RWPE1 (cell line): ENCODE data around the gene BAHCC1.
A peak's percentile ranks its signal among the peaks of the same experiment; 100 is the strongest.

Experiments used
- CTCF ChIA-PET: fragments of 350-600 bp; sonication (Branson Sonifier 250); formaldehyde crosslinking; extraction: SDS; loops from one replicate; lab custom pipeline; 2021; lab: Yijun Ruan, JAX
- POLR2A ChIA-PET: fragments of 400-600 bp; formaldehyde crosslinking; extraction: SDS; loops from one replicate; lab custom pipeline; 2020; ENCODE audit warnings: antibody characterized with exemption; ENCODE audit not compliant: low non-redundant PET; lab: Yijun Ruan, JAX
- DNase-seq: peaks from one replicate; pipeline ENCODE4 v3.0.0; 2012; ENCODE audit warnings: low spot score
- H3K27ac ChIP-seq: fragments of 450-650 bp; 2 replicates; pipeline ENCODE4 v1.5.1; 2017
- TF ChIP-seq, protein P1 (sequence below): fragments of 450-650 bp; conservative IDR thresholded peaks from 2 replicates; pipeline ENCODE4 v1.5.1; 2017; ENCODE audit warnings: low read depth, mild to moderate bottlenecking

The BAHCC1 gene

DNA sequence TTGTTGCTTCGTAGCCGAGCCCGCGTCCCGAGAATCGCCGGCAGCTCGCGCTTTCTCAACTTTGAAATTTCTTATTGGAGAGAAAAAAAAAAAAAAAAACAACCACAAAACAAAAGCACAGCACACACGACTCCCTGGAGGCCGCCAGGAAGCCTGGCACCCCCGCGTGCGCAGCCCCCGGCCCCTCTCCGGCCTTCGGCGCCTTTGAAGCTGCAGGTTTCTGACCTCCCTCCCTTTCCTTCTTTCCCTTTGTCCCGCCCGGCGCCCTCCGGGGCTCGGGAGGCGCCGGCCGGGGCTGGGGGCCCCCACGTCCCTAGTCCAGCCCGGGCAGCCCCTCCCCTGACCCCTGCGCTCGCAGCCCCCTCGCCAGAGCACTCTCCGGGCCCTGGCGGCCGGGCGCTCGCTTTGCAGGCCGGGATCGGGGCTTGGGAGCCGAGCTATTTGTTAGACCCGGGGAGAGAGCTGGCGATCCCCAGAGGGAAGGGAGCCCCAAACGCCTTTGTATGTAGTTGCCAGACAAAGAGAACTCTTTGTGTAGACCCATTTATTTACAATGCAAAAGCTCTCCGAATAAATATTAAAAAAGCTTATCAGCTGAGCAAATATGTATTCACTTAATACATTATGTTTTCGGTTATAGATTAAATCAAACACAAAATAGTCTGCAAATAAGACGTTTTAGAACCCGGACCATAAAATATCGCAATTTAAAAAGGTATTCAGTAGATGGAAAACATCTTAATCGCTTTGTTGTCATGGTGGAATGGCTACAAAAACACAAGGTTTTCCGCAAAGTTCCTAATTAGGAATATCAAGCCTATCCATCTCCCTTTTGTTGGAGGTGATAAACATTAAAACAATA, 2.3 kb downstream of the BAHCC1 start:
- TF ChIP-seq, protein P1, sequence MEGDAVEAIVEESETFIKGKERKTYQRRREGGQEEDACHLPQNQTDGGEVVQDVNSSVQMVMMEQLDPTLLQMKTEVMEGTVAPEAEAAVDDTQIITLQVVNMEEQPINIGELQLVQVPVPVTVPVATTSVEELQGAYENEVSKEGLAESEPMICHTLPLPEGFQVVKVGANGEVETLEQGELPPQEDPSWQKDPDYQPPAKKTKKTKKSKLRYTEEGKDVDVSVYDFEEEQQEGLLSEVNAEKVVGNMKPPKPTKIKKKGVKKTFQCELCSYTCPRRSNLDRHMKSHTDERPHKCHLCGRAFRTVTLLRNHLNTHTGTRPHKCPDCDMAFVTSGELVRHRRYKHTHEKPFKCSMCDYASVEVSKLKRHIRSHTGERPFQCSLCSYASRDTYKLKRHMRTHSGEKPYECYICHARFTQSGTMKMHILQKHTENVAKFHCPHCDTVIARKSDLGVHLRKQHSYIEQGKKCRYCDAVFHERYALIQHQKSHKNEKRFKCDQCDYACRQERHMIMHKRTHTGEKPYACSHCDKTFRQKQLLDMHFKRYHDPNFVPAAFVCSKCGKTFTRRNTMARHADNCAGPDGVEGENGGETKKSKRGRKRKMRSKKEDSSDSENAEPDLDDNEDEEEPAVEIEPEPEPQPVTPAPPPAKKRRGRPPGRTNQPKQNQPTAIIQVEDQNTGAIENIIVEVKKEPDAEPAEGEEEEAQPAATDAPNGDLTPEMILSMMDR = peak; percentile 32; the same call in 1 of the 2 replicates
- peak overlapping the region; percentile 94 for H3K27ac ChIP-seq
- no peak for DNase-seq
- ChIA-PET POLR2A (interaction anchor here (0.7 to 2.1 kb wide), 5 partner anchors 21 to 68 kb away, joined by 3 to 7 read pairs (median 3); no protein-coding TSS in a partner anchor), CTCF (interaction anchor here (0.6 to 2.8 kb wide), 6 partner anchors 34 to 142 kb away, joined by 4 to 12 read pairs (median 6); no protein-coding TSS in a partner anchor)

DNA sequence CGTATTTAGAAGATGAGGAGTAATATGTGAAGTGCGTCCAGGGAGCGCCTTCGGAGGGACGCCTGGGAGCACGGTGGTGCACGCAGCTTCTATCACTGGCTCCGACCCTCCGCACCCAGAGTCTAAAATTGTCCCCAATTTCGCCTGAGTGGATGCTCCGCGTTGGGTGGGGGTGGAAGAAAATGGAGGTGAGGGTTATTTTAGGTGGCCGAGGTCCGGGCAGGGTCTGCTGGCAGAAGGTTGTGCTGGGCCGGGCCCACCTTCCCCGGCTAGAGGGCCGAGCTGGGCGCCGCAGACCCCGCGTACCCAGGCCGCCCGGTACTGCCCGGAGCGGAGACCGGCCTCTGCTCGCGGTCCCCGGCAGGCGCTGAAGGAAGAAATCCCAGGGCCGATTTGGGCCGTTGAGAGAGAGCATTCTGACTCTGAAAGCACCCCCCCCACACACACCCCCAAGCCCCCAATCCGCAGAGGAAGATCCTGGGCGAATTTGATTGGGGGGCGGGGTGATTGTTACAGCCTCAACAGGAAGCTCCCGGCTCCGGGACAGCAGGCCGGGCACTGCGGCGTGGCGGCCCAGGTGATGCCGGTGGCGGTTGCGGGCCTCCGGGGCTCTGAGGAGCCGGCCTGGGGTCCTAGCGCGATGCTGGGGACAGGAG, 3.0 kb downstream of the BAHCC1 start:
- POLR2A ChIA-PET = interaction anchor here (0.7 to 2.1 kb wide), 3 partner anchors 21 to 69 kb away, joined by 3 to 7 read pairs (median 3); no protein-coding TSS in a partner anchor
- TF ChIP-seq, protein P1 = no peak
- CTCF ChIA-PET = interaction anchor here (1.5 to 2.8 kb wide), 3 partner anchors 86 to 143 kb away, joined by 4 to 12 read pairs (median 7); no protein-coding TSS in a partner anchor
- no peak for DNase-seq
- peak overlapping the region; percentile 94 for H3K27ac ChIP-seq

DNA sequence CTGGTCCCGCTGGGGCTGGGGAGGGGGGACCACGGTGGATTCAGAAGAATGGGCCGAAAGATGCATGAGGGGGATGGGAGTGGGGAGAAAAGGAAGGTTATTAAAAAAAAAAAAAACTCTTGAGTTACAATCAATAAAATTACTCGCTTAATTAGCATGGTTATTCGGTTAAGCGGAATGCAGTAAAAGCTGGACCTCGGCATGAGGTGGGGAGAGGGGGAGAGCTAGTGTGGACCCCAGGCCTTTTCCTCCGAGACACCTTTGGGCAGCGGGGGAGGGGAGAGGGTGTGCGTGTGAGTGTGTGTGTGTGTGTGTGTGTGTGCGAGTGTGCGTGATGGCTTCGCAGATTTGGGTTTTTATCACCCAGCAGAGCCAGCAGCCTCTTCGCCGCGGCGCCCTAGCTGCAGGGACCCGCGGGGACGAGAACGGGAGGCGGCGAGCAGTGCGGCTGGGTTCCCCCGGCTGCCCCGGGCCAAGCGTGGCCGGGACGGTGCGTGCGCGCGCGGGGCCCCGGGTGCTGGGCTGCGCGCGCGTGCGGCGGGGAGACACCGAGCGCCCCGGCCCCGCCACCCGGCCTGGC, 3.7 kb downstream of the BAHCC1 start:
- CTCF ChIA-PET = interaction anchor here (0.7 to 1.5 kb wide), 3 partner anchors 83 to 144 kb away, joined by 3 to 4 read pairs (median 4); no protein-coding TSS in a partner anchor
- H3K27ac ChIP-seq = peak overlapping the region; percentile 94
- TF ChIP-seq, protein P1 = no peak
- POLR2A ChIA-PET = no interaction called here
- DNase-seq = no peak

DNA sequence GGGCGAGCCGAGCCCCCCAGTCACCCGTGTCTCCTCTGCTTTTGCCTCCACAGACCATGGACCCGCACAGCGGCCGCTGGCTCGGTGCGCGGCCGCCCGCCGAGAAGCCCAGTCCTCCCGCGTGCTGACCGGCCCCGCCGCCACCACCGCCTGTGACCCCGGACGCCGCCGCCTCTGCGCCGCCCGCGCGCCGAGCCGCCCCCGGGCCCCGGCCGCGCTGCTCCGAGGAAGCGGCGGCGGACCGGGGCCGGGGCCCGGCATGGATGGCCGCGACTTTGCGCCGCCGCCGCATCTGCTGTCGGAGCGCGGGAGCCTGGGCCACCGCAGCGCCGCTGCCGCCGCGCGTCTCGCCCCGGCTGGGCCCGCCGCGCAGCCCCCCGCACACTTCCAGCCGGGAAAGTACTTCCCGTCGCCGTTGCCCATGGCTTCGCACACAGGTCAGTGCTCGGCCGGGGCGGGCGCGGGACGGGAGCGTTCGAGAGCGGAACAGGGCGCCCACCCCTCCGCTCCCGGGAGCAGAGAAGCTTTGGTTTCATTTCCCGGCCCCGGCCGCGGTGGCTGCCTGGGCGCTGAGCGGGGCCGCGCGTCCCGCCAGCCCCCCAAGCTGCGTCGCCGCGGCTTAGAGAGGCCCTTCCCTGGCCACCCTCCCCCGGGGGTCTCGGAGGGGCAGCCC, 4.4 kb downstream of the BAHCC1 start:
- CTCF ChIA-PET = interaction anchor here (0.6 to 2.1 kb wide), 5 partner anchors 31 to 147 kb away, joined by 3 to 4 read pairs (median 3); no protein-coding TSS in a partner anchor
- H3K27ac ChIP-seq = peak overlapping the region; percentile 94
- DNase-seq = no peak
- POLR2A ChIA-PET = no interaction called here
- TF ChIP-seq, protein P1 = no peak

DNA sequence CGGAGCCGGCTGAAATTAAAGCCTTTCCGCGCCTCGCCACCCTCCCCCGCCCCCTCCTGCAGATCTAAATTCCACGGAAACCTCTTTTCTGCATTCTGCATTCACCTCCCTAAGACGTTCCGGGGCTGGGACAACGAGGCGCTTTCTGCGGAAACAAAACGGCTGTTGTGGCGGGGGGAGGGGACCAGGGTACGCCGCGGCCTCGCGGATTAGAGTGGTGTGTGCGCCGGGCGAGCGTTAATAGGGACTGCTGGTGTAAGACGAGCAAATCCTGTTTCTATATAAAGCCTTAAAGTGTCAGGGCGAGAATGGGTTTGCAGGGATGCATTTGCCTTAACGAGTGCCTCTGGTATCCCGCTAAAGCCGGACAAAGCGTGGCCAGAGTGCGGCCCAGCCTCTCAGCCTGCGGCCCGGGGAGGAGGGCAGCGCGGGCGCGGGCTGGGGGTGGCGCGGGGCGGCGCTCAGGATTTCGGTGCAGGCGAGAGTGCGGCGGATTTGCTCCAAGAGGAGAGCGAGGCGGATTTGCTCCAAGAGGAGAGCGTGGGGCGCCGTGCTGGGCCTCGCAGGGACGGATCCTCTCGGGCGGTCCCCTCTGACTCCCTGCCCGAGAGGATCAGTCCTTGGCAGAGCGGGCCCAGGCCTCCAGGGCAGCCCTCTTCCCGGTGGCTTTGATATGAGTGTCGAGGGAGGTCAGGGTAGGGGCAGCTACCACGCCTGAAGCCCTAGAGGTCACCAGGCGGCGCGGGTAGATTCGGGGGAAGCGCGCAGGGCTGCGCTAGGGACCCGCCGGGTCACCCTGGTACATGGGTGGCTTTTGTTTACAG, 5.1 kb downstream of the BAHCC1 start:
- TF ChIP-seq, protein P1 = no peak
- peak overlapping the region; percentile 94 for H3K27ac ChIP-seq
- DNase-seq = no peak
- CTCF ChIA-PET = interaction anchor here (0.6 to 2.1 kb wide), 4 partner anchors 30 to 148 kb away, joined by 3 to 4 read pairs (median 4); no protein-coding TSS in a partner anchor
- POLR2A ChIA-PET = no interaction called here
